RWPE2 (cell line): Measurements from ENCODE around the gene KIAA1958.

Experiments
- ATAC-seq: fragments of 200-7000 bp; cut with Tn5 transposase; 3 replicates; pipeline ENCODE4 v1.9.1; 2021; ENCODE audit warnings: low read depth
- DNase-seq: peaks from one replicate; pipeline ENCODE4 v3.0.0-alpha.2; 2020; ENCODE audit warnings: low spot score
- H3K27ac ChIP-seq: fragments of 450-650 bp; 2 replicates; pipeline ENCODE4 v1.5.1; 2017; ENCODE audit warnings: mild to moderate bottlenecking; ENCODE audit not compliant: poor library complexity, severe bottlenecking
- H3K27me3 ChIP-seq: fragments of 250-450 bp; sonication (Bioruptor Pico); 2 replicates; pipeline ENCODE4 v1.5.1; 2021; ENCODE audit warnings: mild to moderate bottlenecking, moderate library complexity; ENCODE audit not compliant: insufficient read depth, poor library complexity, severe bottlenecking
- H3K36me3 ChIP-seq: fragments of 250-450 bp; sonication (Bioruptor Pico); 2 replicates; pipeline ENCODE4 v1.5.1; 2020; ENCODE audit warnings: low read depth, mild to moderate bottlenecking, moderate library complexity
- H3K4me1 ChIP-seq: fragments of 250-450 bp; sonication (Bioruptor Pico); 2 replicates; pipeline ENCODE4 v1.5.1; 2021; ENCODE audit warnings: mild to moderate bottlenecking, moderate library complexity; ENCODE audit not compliant: insufficient read depth, poor library complexity, severe bottlenecking
- H3K4me3 ChIP-seq: fragments of 250-450 bp; sonication (Bioruptor Pico); 2 replicates; pipeline ENCODE4 v1.5.1; 2021; ENCODE audit warnings: mild to moderate bottlenecking, moderate library complexity; ENCODE audit not compliant: severe bottlenecking
- H3K9me3 ChIP-seq: fragments of 250-450 bp; sonication (Bioruptor Pico); 2 replicates; pipeline ENCODE4 v1.5.1; 2021; ENCODE audit warnings: mild to moderate bottlenecking, moderate library complexity; ENCODE audit not compliant: severe bottlenecking
- CTCF ChIP-seq: fragments of 450-650 bp; IDR thresholded peaks from one replicate; pipeline ENCODE4 v1.5.1; 2017; ENCODE audit warnings: mild to moderate bottlenecking, moderate library complexity; ENCODE audit not compliant: poor library complexity, severe bottlenecking

The KIAA1958 gene

GRCh38 chr9:112617371-112617770, 130.7 kb downstream of the KIAA1958 start:
- DNase-seq (no peak), ATAC-seq (no peak)
- Histone ChIP-seq H3K27me3 (no peaks in the 10 kb centered on the region), H3K27ac (no peak overlapping the region), H3K9me3 (no peaks in the 10 kb centered on the region), H3K4me1 (no peaks in the 10 kb centered on the region), H3K36me3 (no peaks in the 10 kb centered on the region), H3K4me3 (no peak overlapping the region)
- no peak for TF ChIP-seq CTCF

GRCh38 chr9:112618385-112619009, 131.9 kb downstream of the KIAA1958 start:
- no peaks in the 10 kb centered on the region for H3K27me3 ChIP-seq
- H3K36me3 ChIP-seq, result no peaks in the 10 kb centered on the region
- no peaks in the 10 kb centered on the region for H3K9me3 ChIP-seq
- H3K4me1 ChIP-seq, result no peaks in the 10 kb centered on the region
- H3K27ac ChIP-seq, result no peak overlapping the region
- DNase-seq (peak; percentile 67), ATAC-seq (no peak)
- no peak overlapping the region for H3K4me3 ChIP-seq
- TF ChIP-seq CTCF, result no peak

GRCh38 chr9:112620388-112620787, 133.8 kb downstream of the KIAA1958 start:
- H3K4me1 ChIP-seq, result no peaks in the 10 kb centered on the region
- TF ChIP-seq CTCF, result no peak
- no peaks in the 10 kb centered on the region for H3K36me3 ChIP-seq
- DNase-seq (no peak), ATAC-seq (no peak)
- H3K27ac ChIP-seq, result no peak overlapping the region
- no peaks in the 10 kb centered on the region for H3K9me3 ChIP-seq
- no peak overlapping the region for H3K4me3 ChIP-seq
- H3K27me3 ChIP-seq, result no peaks in the 10 kb centered on the region

GRCh38 chr9:112621018-112621655, 134.5 kb downstream of the KIAA1958 start:
- H3K36me3 ChIP-seq, result no peaks in the 10 kb centered on the region
- ATAC-seq, result no peak
- H3K27me3 ChIP-seq, result no peaks in the 10 kb centered on the region
- no peak for DNase-seq
- no peak overlapping the region for H3K4me3 ChIP-seq
- H3K9me3 ChIP-seq, result no peaks in the 10 kb centered on the region
- no peaks in the 10 kb centered on the region for H3K4me1 ChIP-seq
- no peak overlapping the region for H3K27ac ChIP-seq
- no peak for TF ChIP-seq CTCF

- Histone ChIP-seq H3K36me3 (no peaks in the 10 kb centered on the region), H3K4me1 (no peaks in the 10 kb centered on the region), H3K27me3 (no peaks in the 10 kb centered on the region), H3K4me3 (no peak overlapping the region), H3K27ac (no peak overlapping the region), H3K9me3 (no peaks in the 10 kb centered on the region)
- DNase-seq, result no peak
- TF ChIP-seq CTCF, result no peak
- ATAC-seq, result no peak
Measured at GRCh38 chr9:112623198-112623597, 136.6 kb downstream of the KIAA1958 start.
